ENCODE data around the gene STAG1. TPM values are rescaled to one million over a fixed set of nuclear protein-coding genes. Genes with fewer than 3 reads are reported as not detected.
"Not testable (repeated sequence)": the region's sequence is repeated elsewhere in the genome, so short reads cannot be mapped to it uniquely, and the experiment has no call there.

STAG1 gene
- total RNA-seq, 1 donor from 2014 or later, result 18.4 TPM

GRCh38 chr3:136670166-136670565 is 82.0 kb downstream of the STAG1 start:
- intact Hi-C loops (cut with micrococcal nuclease), result no loop called here
- no peaks in the 10 kb centered on the region for H3K27me3 ChIP-seq (ENCODE audit: low read depth)
- no peak overlapping the region for H3K4me3 ChIP-seq
- DNase-seq, result no peak
- no peaks in the 10 kb centered on the region for H3K9me3 ChIP-seq (replicated peaks)
- H3K36me3 ChIP-seq, result no peaks in the 10 kb centered on the region
- no peak for TF ChIP-seq CTCF (IDR thresholded peaks at IDR 0.05; ENCODE audit: borderline replicate concordance)
- peaks cover 34% of the 10 kb centered on the region for H3K4me1 ChIP-seq
- H3K27ac ChIP-seq (replicated peaks), result no peak overlapping the region

- peaks cover 25% of the 10 kb centered on the region for H3K4me1 ChIP-seq
- H3K9me3 ChIP-seq (replicated peaks), result no peaks in the 10 kb centered on the region
- no peaks in the 10 kb centered on the region for H3K36me3 ChIP-seq
- intact Hi-C loops (cut with micrococcal nuclease), result no loop called here
- H3K27me3 ChIP-seq (ENCODE audit: low read depth), result no peaks in the 10 kb centered on the region
- TF ChIP-seq CTCF (IDR thresholded peaks at IDR 0.05; ENCODE audit: borderline replicate concordance), result no peak
- DNase-seq, result no peak
- no peak overlapping the region for H3K4me3 ChIP-seq
- H3K27ac ChIP-seq (replicated peaks), result no peak overlapping the region
These were observed 85.1 kb downstream of the STAG1 start for GRCh38 chr3:136667081-136667480.

- H3K36me3 ChIP-seq; H3K27me3 ChIP-seq (ENCODE audit: low read depth); H3K4me3 ChIP-seq; intact Hi-C loops (cut with micrococcal nuclease); H3K9me3 ChIP-seq (replicated peaks); DNase-seq; H3K27ac ChIP-seq (replicated peaks): not testable (repeated sequence)
- peaks cover 17% of the 10 kb centered on the region for H3K4me1 ChIP-seq
These were observed 85.9 kb downstream of the STAG1 start for GRCh38 chr3:136666301-136666700.

GRCh38 chr3:136664771-136665170 is 87.4 kb downstream of the STAG1 start:
- no peak for TF ChIP-seq CTCF (IDR thresholded peaks at IDR 0.05; ENCODE audit: borderline replicate concordance)
- no peak for DNase-seq
- Histone ChIP-seq H3K4me1 (peaks cover 16% of the 10 kb centered on the region), H3K4me3 (no peak overlapping the region), H3K9me3 (replicated peaks) (no peaks in the 10 kb centered on the region), H3K27me3 (ENCODE audit: low read depth) (no peaks in the 10 kb centered on the region), H3K27ac (replicated peaks) (no peak overlapping the region), H3K36me3 (no peaks in the 10 kb centered on the region)
- intact Hi-C loops (cut with micrococcal nuclease), result no loop called here

GRCh38 chr3:136661282-136661681 is 90.9 kb downstream of the STAG1 start:
- no peak overlapping the region for H3K4me3 ChIP-seq
- peaks cover 29% of the 10 kb centered on the region for H3K4me1 ChIP-seq
- H3K9me3 ChIP-seq (replicated peaks), result no peaks in the 10 kb centered on the region
- H3K27me3 ChIP-seq (ENCODE audit: low read depth), result no peaks in the 10 kb centered on the region
- no peaks in the 10 kb centered on the region for H3K36me3 ChIP-seq
- H3K27ac ChIP-seq (replicated peaks), result no peak overlapping the region
- intact Hi-C loops (cut with micrococcal nuclease), result no loop called here
- DNase-seq, result no peak
- no peak for TF ChIP-seq CTCF (IDR thresholded peaks at IDR 0.05; ENCODE audit: borderline replicate concordance)

- Histone ChIP-seq H3K4me1 (peaks cover 19% of the 10 kb centered on the region), H3K27me3 (ENCODE audit: low read depth) (no peaks in the 10 kb centered on the region), H3K27ac (replicated peaks) (no peak overlapping the region), H3K36me3 (no peaks in the 10 kb centered on the region), H3K4me3 (no peak overlapping the region), H3K9me3 (replicated peaks) (peaks cover 19% of the 10 kb centered on the region)
- intact Hi-C loops (cut with micrococcal nuclease), result no loop called here
- DNase-seq, result no peak
- no peak for TF ChIP-seq CTCF (IDR thresholded peaks at IDR 0.05; ENCODE audit: borderline replicate concordance)
These were observed 93.1 kb downstream of the STAG1 start for GRCh38 chr3:136658946-136659682.
